Adrenal gland (tissue), 12 donors: ENCODE measurements around the gene BACH1. TPM values are rescaled to one million over a fixed set of nuclear protein-coding genes. Genes with fewer than 3 reads are reported as not detected.

ENCODE experiments used
- DNase-seq, 7 donors: peaks; one replicate each; pipeline ENCODE4 v3.0.0-alpha.2; 2019 to 2020
- H3K27ac ChIP-seq, 5 donors: fragments of 200-600 bp; sonication (generic) in 4 of 5; 1 replicate in 3 of 5; 2 replicates in 2 of 5; pipeline versions ENCODE4 v1.5.1 to v1.8.0; 2016 to 2020; ENCODE audit warnings: mild to moderate bottlenecking in 1 of 5
- H3K27me3 ChIP-seq: fragments of 200-600 bp; 2 replicates; pipeline ENCODE4 v1.8.0; 2021
- H3K36me3 ChIP-seq, 2 donors: fragments of 200-600 bp; replicated peaks in 1 of 2; 1 replicate in 1 of 2; 2 replicates in 1 of 2; pipeline versions ENCODE4 v1.5.1 to v1.8.0; 2018 to 2022
- H3K4me1 ChIP-seq, 2 donors: fragments of 200-600 bp; replicated peaks in 1 of 2; 1 replicate in 1 of 2; 2 replicates in 1 of 2; pipeline versions ENCODE4 v1.5.1 to v1.8.0; 2018 to 2021
- H3K4me3 ChIP-seq, 4 donors: fragments of 200-600 bp; sonication (generic) in 3 of 4; one replicate each; pipeline ENCODE4 v1.5.1; 2016 to 2018
- H3K9me3 ChIP-seq, 3 donors: fragments of 200-600 bp; sonication (generic) in 1 of 3; replicated peaks in 1 of 3; 1 replicate in 2 of 3; 2 replicates in 1 of 3; pipeline versions ENCODE4 v1.5.1 to v1.8.0; 2016 to 2021
- POLR2A ChIP-seq, 2 donors: fragments of 450-650 bp; IDR thresholded peaks; one replicate each; pipeline ENCODE4 v1.6.1; 2017; ENCODE audit warnings: antibody characterized with exemption in 2 of 2, mild to moderate bottlenecking in 2 of 2, moderate library complexity in 1 of 2
- WGBS, 4 donors: extraction: QIAGEN DNeasy Blood & Tissue Kit in 2 of 4; methylation state at CpG; one replicate each; pipeline versions ENCODE4 v1.1.5 to v1.1.7; 2013 to 2017; 5-methylcytosine and 5-hydroxymethylcytosine counted together
- intact Hi-C, 2 donors: fragments of 100-400 bp; cut with DNase I; formaldehyde crosslinking; loops; one replicate each; pipeline versions ENCODE4 v1.14.1 to v1.15.0; 2022 to 2023
- polyA plus RNA-seq, 3 donors: library from polyadenylated mRNA; stranded (reverse); fragments of 200-250 nt in 2 of 3; fragments of 350-450 nt in 1 of 3; fragmentation: Illumina TruSeq in 1 of 3; extraction: RNeasy Lipid Tissue Mini Kit (QIAGEN cat#74804) in 1 of 3; gene quantifications; one replicate each; pipeline ENCODE4 v1.2.3, GENCODE V29; 2013 to 2014
- total RNA-seq, 9 donors: library from RNA; depleted of rRNA in 4 of 9; stranded (reverse); fragments of >200 nt in 4 of 9; fragments of 120-200 nt in 1 of 9; fragmentation: NEBNext Ultra II Directional in 1 of 9; extraction: Animal tissue kit (Norgen Biotek cat#: 25700) in 1 of 9; gene quantifications; one replicate each; pipeline versions ENCODE4 v1.1.0 to v1.2.4, GENCODE V29; 2013 to 2023
- TF ChIP-seq, protein P1 (sequence below), 6 experiments: fragments of 450-650 bp in 4 of 6; fragments of 200-600 bp in 2 of 6; sonication (generic) in 1 of 6; IDR thresholded peaks; 1 replicate in 5 of 6; 2 replicates in 1 of 6; pipeline versions ENCODE4 v1.5.1 to v1.8.0; 2016 to 2021; ENCODE audit warnings: antibody characterized with exemption in 6 of 6, mild to moderate bottlenecking in 2 of 6, moderate library complexity in 1 of 6
- donor health status: healthy with polysubstance abuse.
- donor health status: Bipolar disorder and iron deficiency.
- donor health status: DM: yes; HTN: yes; CAD: no.
- donor health status: DM: no; HTN: no; CAD: no.
- donor health status: DM: no; HTN: no; CAD: no.
- donor health status: DM: yes; HTN: yes; CAD: no.

The BACH1 gene
- total and polyA plus RNA-seq, 12 donors: 5.1 to 61.2 (median 38.6) TPM

DNA sequence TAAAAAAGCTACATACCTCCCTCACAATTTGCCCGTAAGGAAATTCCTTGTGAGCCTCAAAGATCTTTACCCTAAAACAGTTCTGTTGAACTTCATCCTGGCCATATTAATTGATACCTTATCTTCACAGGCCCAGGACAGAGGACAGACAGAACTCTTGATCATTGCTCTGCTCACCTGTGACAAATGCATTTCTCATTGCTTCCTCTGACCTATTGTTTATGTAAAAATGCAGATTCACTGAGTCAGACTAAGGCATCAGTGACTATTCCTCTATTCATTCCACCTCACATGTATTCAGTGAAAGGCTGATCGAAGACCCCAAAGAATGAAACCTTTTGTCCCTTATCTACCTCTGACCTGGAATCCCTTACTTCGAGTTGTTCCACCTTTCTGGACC, 61.0 kb downstream of the BACH1 start:
- no peak for TF ChIP-seq POLR2A (IDR thresholded peaks at IDR 0.05)
- TF ChIP-seq, protein P1, sequence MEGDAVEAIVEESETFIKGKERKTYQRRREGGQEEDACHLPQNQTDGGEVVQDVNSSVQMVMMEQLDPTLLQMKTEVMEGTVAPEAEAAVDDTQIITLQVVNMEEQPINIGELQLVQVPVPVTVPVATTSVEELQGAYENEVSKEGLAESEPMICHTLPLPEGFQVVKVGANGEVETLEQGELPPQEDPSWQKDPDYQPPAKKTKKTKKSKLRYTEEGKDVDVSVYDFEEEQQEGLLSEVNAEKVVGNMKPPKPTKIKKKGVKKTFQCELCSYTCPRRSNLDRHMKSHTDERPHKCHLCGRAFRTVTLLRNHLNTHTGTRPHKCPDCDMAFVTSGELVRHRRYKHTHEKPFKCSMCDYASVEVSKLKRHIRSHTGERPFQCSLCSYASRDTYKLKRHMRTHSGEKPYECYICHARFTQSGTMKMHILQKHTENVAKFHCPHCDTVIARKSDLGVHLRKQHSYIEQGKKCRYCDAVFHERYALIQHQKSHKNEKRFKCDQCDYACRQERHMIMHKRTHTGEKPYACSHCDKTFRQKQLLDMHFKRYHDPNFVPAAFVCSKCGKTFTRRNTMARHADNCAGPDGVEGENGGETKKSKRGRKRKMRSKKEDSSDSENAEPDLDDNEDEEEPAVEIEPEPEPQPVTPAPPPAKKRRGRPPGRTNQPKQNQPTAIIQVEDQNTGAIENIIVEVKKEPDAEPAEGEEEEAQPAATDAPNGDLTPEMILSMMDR (IDR thresholded peaks at IDR 0.05): no peak
- Histone ChIP-seq H3K27me3 (no peaks in the 10 kb centered on the region), H3K27ac (no peak overlapping the region), H3K9me3 (no peaks in the 10 kb centered on the region), H3K4me1 (no peaks in the 10 kb centered on the region), H3K4me3 (no peak overlapping the region), H3K36me3 (no peaks in the 10 kb centered on the region)
- no peak for DNase-seq
- 94 to 99% (median 95%) methylated on average over 3 of the region's 3 CpGs for WGBS, 4 donors
- intact Hi-C loops: loop anchor here in 1 of 2 donors (10.0 kb wide), 1 partner anchor 205 kb away; no protein-coding TSS in a partner anchor

DNA sequence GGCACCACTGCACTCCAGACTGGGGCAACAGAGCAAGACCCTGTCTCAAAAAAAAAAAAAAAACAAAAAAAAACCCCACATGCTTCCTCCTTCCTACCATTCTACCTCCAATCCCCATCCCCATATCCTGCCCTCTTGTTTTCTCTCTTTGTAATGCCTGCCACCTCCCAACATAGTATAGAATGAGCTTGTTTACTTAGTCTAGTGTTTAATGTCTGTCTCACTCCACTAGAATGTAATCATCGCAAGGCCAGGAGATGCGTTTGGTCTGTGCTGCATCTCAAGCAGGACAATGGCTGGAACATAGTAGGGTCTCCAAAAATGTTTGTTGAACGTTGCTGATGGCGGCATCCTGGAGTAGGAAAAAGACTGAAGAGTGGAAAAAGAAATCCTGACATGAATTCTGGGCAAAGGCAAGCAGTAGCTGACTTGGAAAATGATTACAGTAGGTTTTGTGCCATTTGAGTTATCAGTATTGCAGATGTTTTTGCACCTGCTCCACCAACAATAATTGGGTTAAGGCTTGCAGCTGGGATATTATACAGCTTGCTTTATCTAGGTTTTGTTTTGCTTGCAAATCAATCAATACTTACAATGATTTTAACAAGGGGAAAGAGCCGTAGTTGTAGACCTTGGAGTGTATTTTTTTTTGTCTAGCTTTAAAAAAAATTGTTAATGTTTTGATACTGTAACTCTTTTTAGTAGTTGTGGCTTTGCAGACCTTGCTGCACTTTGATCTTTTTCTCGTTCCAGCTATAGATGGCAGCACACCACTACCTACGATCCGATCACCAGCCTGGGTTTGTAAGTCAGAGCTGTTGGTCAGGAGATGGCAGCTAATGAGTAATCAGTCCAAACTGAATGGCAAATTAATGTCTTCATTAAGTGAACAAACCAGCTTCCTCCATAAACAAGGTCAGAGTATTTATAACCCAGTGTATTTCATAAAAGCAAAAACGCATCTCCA, 62.4 kb downstream of the BACH1 start:
- Histone ChIP-seq H3K27ac (no peak overlapping the region), H3K4me1 (no peaks in the 10 kb centered on the region), H3K36me3 (no peaks in the 10 kb centered on the region), H3K27me3 (no peaks in the 10 kb centered on the region), H3K4me3 (no peak overlapping the region), H3K9me3 (no peaks in the 10 kb centered on the region)
- TF ChIP-seq, protein P1 (IDR thresholded peaks at IDR 0.05): peak in 5 of 6 experiments; percentile 6 to 35 (median 14)
- TF ChIP-seq POLR2A (IDR thresholded peaks at IDR 0.05): no peak
- peak in 3 of 7 donors; percentile 23 to 30 (median 27) for DNase-seq
- intact Hi-C loops: no loop called here
- 62 to 71% (median 63%) methylated on average over 9 of the region's 9 CpGs for whole genome bisulfite sequencing, 4 donors

DNA sequence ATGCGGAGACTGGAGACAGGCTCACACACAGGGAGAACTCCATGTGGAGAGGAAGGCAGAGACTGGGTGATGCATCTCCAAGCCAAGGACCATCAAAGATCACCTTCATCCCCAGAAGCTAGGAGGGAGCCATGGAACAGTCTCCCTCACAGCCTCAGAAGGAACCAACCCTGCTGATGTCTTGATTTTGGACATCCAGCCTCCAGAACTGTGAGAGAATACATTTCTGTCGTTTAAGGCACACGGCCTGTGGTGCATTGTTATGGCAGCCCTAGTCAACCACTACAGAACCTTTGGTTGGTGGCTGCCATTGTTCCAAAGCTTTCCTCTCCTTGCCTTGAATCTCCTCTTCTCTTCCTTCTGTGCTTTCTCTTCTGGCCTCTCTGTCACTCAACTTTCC, 64.0 kb downstream of the BACH1 start:
- H3K9me3 ChIP-seq: no peaks in the 10 kb centered on the region
- H3K36me3 ChIP-seq: no peaks in the 10 kb centered on the region
- intact Hi-C loops: no loop called here
- H3K4me1 ChIP-seq: no peaks in the 10 kb centered on the region
- no peak overlapping the region for H3K27ac ChIP-seq
- no peak for DNase-seq
- 96 to 98% (median 98%) methylated on average over 3 of the region's 3 CpGs for WGBS, 4 donors
- no peak overlapping the region for H3K4me3 ChIP-seq
- no peaks in the 10 kb centered on the region for H3K27me3 ChIP-seq
- TF ChIP-seq, protein P1 (IDR thresholded peaks at IDR 0.05): no peak
- TF ChIP-seq POLR2A (IDR thresholded peaks at IDR 0.05): no peak

DNA sequence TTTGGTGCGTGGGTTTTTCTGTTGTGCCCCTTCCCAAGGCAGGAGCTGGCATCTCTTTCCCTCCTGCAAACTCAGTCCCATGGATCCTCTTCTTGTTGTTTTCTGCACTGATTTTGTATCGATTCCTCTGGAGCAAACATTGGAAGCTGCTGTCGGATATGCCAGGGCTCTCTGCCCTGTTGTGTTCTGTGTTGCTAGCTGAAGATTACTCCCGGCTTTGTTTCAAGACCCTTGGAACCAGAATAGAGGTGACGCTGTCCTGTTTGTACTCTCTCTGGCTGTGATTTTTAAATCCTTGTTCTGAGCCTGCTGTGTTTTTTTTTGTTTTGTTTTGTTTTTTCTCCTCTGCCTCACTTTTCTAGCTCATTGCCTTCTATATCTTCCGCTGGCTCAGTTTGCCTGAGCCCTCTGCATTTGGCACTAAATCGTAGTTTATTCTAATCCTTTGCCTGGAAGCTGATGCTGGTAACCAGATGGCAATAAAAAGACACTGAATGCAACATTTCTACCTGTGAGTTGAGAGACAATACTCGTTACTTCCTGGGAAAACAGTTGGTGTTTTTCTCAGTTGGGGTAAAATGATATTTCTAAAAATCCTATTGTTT, 67.0 kb downstream of the BACH1 start:
- H3K36me3 ChIP-seq: no peaks in the 10 kb centered on the region
- intact Hi-C loops: no loop called here
- no peaks in the 10 kb centered on the region for H3K9me3 ChIP-seq
- WGBS, 4 donors: 94 to 97% (median 95%) methylated on average over 8 of the region's 8 CpGs
- H3K4me3 ChIP-seq: no peak overlapping the region
- no peaks in the 10 kb centered on the region for H3K27me3 ChIP-seq
- H3K4me1 ChIP-seq: no peaks in the 10 kb centered on the region
- no peak for DNase-seq
- TF ChIP-seq, protein P1 (IDR thresholded peaks at IDR 0.05): no peak
- TF ChIP-seq POLR2A (IDR thresholded peaks at IDR 0.05): no peak
- no peak overlapping the region for H3K27ac ChIP-seq
